Trophoblast cell (in vitro differentiated cells and primary cell): ENCODE results near the gene APOL3.
"Not testable (repeated sequence)": the region's sequence is repeated elsewhere in the genome, so short reads cannot be mapped to it uniquely, and the experiment has no call there.

ENCODE experiments used
- DNase-seq, 2 donors: peaks; one replicate each; pipeline ENCODE4 v3.0.0-alpha.2; 2016
- H2AFZ ChIP-seq: 2 replicates; pipeline ENCODE4 v1.6.1; 2013; ENCODE audit warnings: low read length, moderate library complexity, mild to moderate bottlenecking; ENCODE audit not compliant: insufficient read depth, poor library complexity
- H2AK5ac ChIP-seq: 2 replicates; pipeline ENCODE4 v1.6.1; 2013; ENCODE audit warnings: mild to moderate bottlenecking, low read length
- H2BK120ac ChIP-seq: 2 replicates; pipeline ENCODE4 v1.6.1; 2013; ENCODE audit warnings: low read length, mild to moderate bottlenecking, moderate library complexity; ENCODE audit not compliant: insufficient read depth, poor library complexity
- H2BK12ac ChIP-seq: 2 replicates; pipeline ENCODE4 v1.6.1; 2013; ENCODE audit warnings: mild to moderate bottlenecking, low read length, moderate library complexity
- H2BK5ac ChIP-seq: 2 replicates; pipeline ENCODE4 v1.6.1; 2013; ENCODE audit warnings: low read length, low read depth, moderate library complexity, mild to moderate bottlenecking; ENCODE audit not compliant: poor library complexity
- H3K14ac ChIP-seq: 2 replicates; pipeline ENCODE4 v1.6.1; 2013; ENCODE audit warnings: mild to moderate bottlenecking, low read length
- H3K18ac ChIP-seq: 2 replicates; pipeline ENCODE4 v1.6.1; 2013; ENCODE audit warnings: mild to moderate bottlenecking, low read length
- H3K23ac ChIP-seq: 2 replicates; pipeline ENCODE4 v1.6.1; 2013; ENCODE audit warnings: low read length
- H3K27ac ChIP-seq: 2 replicates; pipeline ENCODE4 v1.5.1; 2013; ENCODE audit warnings: low read depth, mild to moderate bottlenecking, inconsistent platforms, low read length, moderate library complexity
- H3K27me3 ChIP-seq: 2 replicates; pipeline ENCODE4 v1.6.1; 2013; ENCODE audit warnings: inconsistent platforms, mild to moderate bottlenecking, low read length, moderate library complexity; ENCODE audit not compliant: insufficient read depth
- H3K36me3 ChIP-seq, 2 experiments: 1 replicate in 1 of 2; 2 replicates in 1 of 2; pipeline ENCODE4 v1.6.1; 2013; ENCODE audit warnings: low read length in 2 of 2, mild to moderate bottlenecking in 2 of 2, moderate library complexity in 1 of 2; ENCODE audit not compliant: insufficient read depth in 2 of 2, control insufficient read depth in 1 of 2
- H3K4ac ChIP-seq: 2 replicates; pipeline ENCODE4 v1.6.1; 2013; ENCODE audit warnings: low read depth, mild to moderate bottlenecking, low read length, moderate library complexity
- H3K4me1 ChIP-seq, 2 experiments: 1 replicate in 1 of 2; 2 replicates in 1 of 2; pipeline ENCODE4 v1.6.1; 2013; ENCODE audit warnings: low read length in 2 of 2, mild to moderate bottlenecking in 2 of 2, moderate library complexity in 1 of 2; ENCODE audit not compliant: insufficient read depth in 2 of 2, control insufficient read depth in 1 of 2
- H3K4me2 ChIP-seq: 2 replicates; pipeline ENCODE4 v1.6.1; 2013; ENCODE audit warnings: inconsistent platforms, mild to moderate bottlenecking, low read length, moderate library complexity
- H3K4me3 ChIP-seq: 2 replicates; pipeline ENCODE4 v1.5.1; 2013; ENCODE audit warnings: mild to moderate bottlenecking, low read depth, low read length, inconsistent platforms
- H3K79me1 ChIP-seq: one replicate; pipeline ENCODE4 v1.6.1; 2013; ENCODE audit warnings: low read length
- H3K79me2 ChIP-seq: 2 replicates; pipeline ENCODE4 v1.6.1; 2013; ENCODE audit warnings: low read length, mild to moderate bottlenecking; ENCODE audit not compliant: control insufficient read depth, insufficient read depth, poor library complexity
- H3K9ac ChIP-seq: 2 replicates; pipeline ENCODE4 v1.6.1; 2013; ENCODE audit warnings: mild to moderate bottlenecking, low read length
- H3K9me3 ChIP-seq: 2 replicates; pipeline ENCODE4 v1.6.1; 2013; ENCODE audit warnings: low read depth, mild to moderate bottlenecking, control low read depth, inconsistent platforms, low read length; ENCODE audit not compliant: insufficient read depth
- H4K12ac ChIP-seq: 2 replicates; pipeline ENCODE4 v1.6.1; 2013; ENCODE audit warnings: low read depth, mild to moderate bottlenecking, low read length, moderate library complexity
- H4K8ac ChIP-seq: 2 replicates; pipeline ENCODE4 v1.6.1; 2013; ENCODE audit warnings: low read depth, mild to moderate bottlenecking, low read length, moderate library complexity
- H4K91ac ChIP-seq: one replicate; pipeline ENCODE4 v1.6.1; 2013; ENCODE audit warnings: low read depth, mild to moderate bottlenecking, low read length, moderate library complexity
- WGBS: extraction: QIAGEN DNeasy Blood & Tissue Kit; methylation state at CpG from one replicate; pipeline ENCODE4 v1.1.7; 2013; ENCODE audit warnings: missing lambda C conversion rate; ENCODE audit not compliant: insufficient read length, insufficient coverage; ENCODE audit errors: extremely low coverage; 5-methylcytosine and 5-hydroxymethylcytosine counted together

The APOL3 gene

GRCh38 chr22:36204001-36204631 is 43.6 kb upstream of the APOL3 start:
- Histone ChIP-seq H3K27ac (no peak overlapping the region), H3K14ac (no peak overlapping the region)
- no CpG with 5 or more reads among the region's 8 CpGs for WGBS

GRCh38 chr22:36203441-36203840 is 42.9 kb upstream of the APOL3 start:
- not testable (repeated sequence) for H3K4me2 ChIP-seq, H3K9me3 ChIP-seq, H3K27ac ChIP-seq, H2BK5ac ChIP-seq, H4K12ac ChIP-seq, H3K27me3 ChIP-seq, H3K18ac ChIP-seq, H3K79me1 ChIP-seq, H2AK5ac ChIP-seq, H2AFZ ChIP-seq, H2BK12ac ChIP-seq, H3K9ac ChIP-seq, H3K4me1 ChIP-seq, H2BK120ac ChIP-seq, H4K91ac ChIP-seq, H3K14ac ChIP-seq, H3K23ac ChIP-seq, H3K4me3 ChIP-seq, H3K36me3 ChIP-seq, H4K8ac ChIP-seq, H3K4ac ChIP-seq, H3K79me2 ChIP-seq
- DNase-seq, result peak; percentile 16 to 72
- no CpG with 5 or more reads among the region's 7 CpGs for WGBS

More at GRCh38 chr22:36204001-36204631, 43.6 kb upstream of the APOL3 start:
- no peak overlapping the region for H3K9ac ChIP-seq
- H2AK5ac ChIP-seq, result no peak overlapping the region
- H3K9me3 ChIP-seq, result no peaks in the 10 kb centered on the region
- H3K4ac ChIP-seq, result no peak overlapping the region
- H4K91ac ChIP-seq, result peak overlapping the region; percentile 5
- H4K12ac ChIP-seq, result no peak overlapping the region
- H2BK5ac ChIP-seq, result peak overlapping the region; percentile 18
- no peak overlapping the region for H3K18ac ChIP-seq
- H3K27me3 ChIP-seq, result no peaks in the 10 kb centered on the region
- no peaks in the 10 kb centered on the region for H3K79me2 ChIP-seq
- H3K36me3 ChIP-seq, result no peaks in the 10 kb centered on the region
- no peak overlapping the region for H3K23ac ChIP-seq
- peak overlapping the region; percentile 54 for H2BK120ac ChIP-seq
- H3K79me1 ChIP-seq, result no peaks in the 10 kb centered on the region
- no peak for DNase-seq
- no peak overlapping the region for H2BK12ac ChIP-seq
- H3K4me2 ChIP-seq, result no peak overlapping the region
- no peak overlapping the region for H4K8ac ChIP-seq
- peaks cover 4 to 8% of the 10 kb centered on the region in 2 experiments for H3K4me1 ChIP-seq
- no peak overlapping the region for H3K4me3 ChIP-seq
- no peak overlapping the region for H2AFZ ChIP-seq

DNA sequence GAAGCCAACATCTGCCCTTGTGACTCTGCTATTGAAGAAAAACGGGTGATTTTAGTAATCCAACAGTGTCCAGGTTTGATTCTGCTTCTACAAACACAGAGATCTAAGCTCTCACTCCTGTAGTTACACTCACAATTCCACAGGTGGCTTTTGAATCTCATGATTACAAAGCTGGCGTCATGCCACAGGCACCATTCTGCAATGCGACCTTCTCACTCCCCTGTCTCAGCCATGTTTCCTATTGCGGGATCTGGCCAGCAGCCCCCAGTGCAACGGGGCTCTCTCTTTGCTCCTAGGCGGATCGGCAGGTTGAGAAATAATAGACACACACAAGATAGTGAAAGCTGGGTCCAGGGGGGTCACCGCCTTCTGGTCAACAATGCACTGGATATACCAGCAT is 42.4 kb upstream of the APOL3 start:
- H3K18ac ChIP-seq, H3K9ac ChIP-seq, H3K27me3 ChIP-seq, H3K36me3 ChIP-seq, H2BK120ac ChIP-seq, H3K79me2 ChIP-seq, H3K79me1 ChIP-seq, H2BK12ac ChIP-seq, H3K23ac ChIP-seq, H3K4me3 ChIP-seq, H3K4me1 ChIP-seq, H2AFZ ChIP-seq, H2AK5ac ChIP-seq, H3K27ac ChIP-seq, H3K9me3 ChIP-seq, H4K8ac ChIP-seq, H4K91ac ChIP-seq, H2BK5ac ChIP-seq, H3K4me2 ChIP-seq, H3K14ac ChIP-seq, H4K12ac ChIP-seq, H3K4ac ChIP-seq: not testable (repeated sequence)
- WGBS, result no CpG with 5 or more reads among the region's 8 CpGs
- DNase-seq, result peak; percentile 32 to 55

- H3K79me2 ChIP-seq, result no peaks in the 10 kb centered on the region
- no peak within 1 kb of the TSS for H3K4me2 ChIP-seq
- no peak within 1 kb of the TSS for H2BK5ac ChIP-seq
These were observed 41.2 kb upstream of the APOL3 start, which contains the start of gene APOL4 for GRCh38 chr22:36201630-36202319. TSS of gene APOL4 (minus strand) at chr22:36201809. CDS start at chr22:36201734, 75 bp downstream.

More at GRCh38 chr22:36201630-36202319, 41.2 kb upstream of the APOL3 start, which contains the start of gene APOL4:
- Histone ChIP-seq H4K12ac (no peak within 1 kb of the TSS), H3K4me3 (no peak within 1 kb of the TSS), H3K79me1 (no peaks in the 10 kb centered on the region), H2BK12ac (no peak within 1 kb of the TSS), H2AK5ac (no peak within 1 kb of the TSS), H3K36me3 (no peaks in the 10 kb centered on the region), H3K18ac (no peak within 1 kb of the TSS), H3K27me3 (no peaks in the 10 kb centered on the region), H2BK120ac (no peak within 1 kb of the TSS), H2AFZ (no peak within 1 kb of the TSS), H3K9ac (no peak within 1 kb of the TSS), H3K4ac (no peak within 1 kb of the TSS), H4K91ac (no peak within 1 kb of the TSS), H3K4me1 (peaks cover 7 to 12% of the 10 kb centered on the region in 2 experiments), H3K14ac (no peak within 1 kb of the TSS), H4K8ac (no peak within 1 kb of the TSS), H3K9me3 (no peaks in the 10 kb centered on the region), H3K23ac (no peak within 1 kb of the TSS), H3K27ac (no peak within 1 kb of the TSS)
- no CpG with 5 or more reads among the region's 13 CpGs for WGBS
- no peak for DNase-seq
